OCI-LY1 (cell line): ENCODE data around the gene PTH1R.
"Not testable (repeated sequence)": the region's sequence is repeated elsewhere in the genome, so short reads cannot be mapped to it uniquely, and the experiment has no call there.

Experiments used
- H2AFZ ChIP-seq: fragments of 200-600 bp; sonication (generic), shearing (Covaris generic); 2 replicates; pipeline ENCODE4 v1.6.0; 2014; ENCODE audit warnings: antibody characterized with exemption, mild to moderate bottlenecking, low read length
- H3F3A ChIP-seq: fragments of 200-600 bp; sonication (generic), shearing (Covaris generic); 2 replicates; pipeline ENCODE4 v1.6.0; 2014; ENCODE audit warnings: mild to moderate bottlenecking, antibody characterized with exemption, low read length, moderate library complexity; ENCODE audit not compliant: insufficient read depth
- H3K27ac ChIP-seq: fragments of 200-600 bp; sonication (generic); 2 replicates; pipeline ENCODE4 v1.5.1; 2014; ENCODE audit warnings: low read length, mixed run types, mild to moderate bottlenecking, low read depth; ENCODE audit not compliant: poor library complexity, severe bottlenecking
- H3K27me3 ChIP-seq: fragments of 200-600 bp; sonication (generic); 2 replicates; pipeline ENCODE4 v1.6.0; 2014; ENCODE audit warnings: antibody characterized with exemption, mild to moderate bottlenecking, low read length, moderate library complexity; ENCODE audit not compliant: insufficient read depth
- H3K36me3 ChIP-seq: fragments of 200-600 bp; sonication (generic); 2 replicates; pipeline ENCODE4 v1.6.1; 2014; ENCODE audit warnings: mild to moderate bottlenecking, antibody characterized with exemption, low read length, moderate library complexity, mixed read lengths; ENCODE audit not compliant: insufficient read depth
- H3K4me1 ChIP-seq: fragments of 200-600 bp; sonication (generic); 2 replicates; pipeline ENCODE4 v1.5.1; 2014; ENCODE audit warnings: mild to moderate bottlenecking, low read length, moderate library complexity; ENCODE audit not compliant: insufficient read depth, severe bottlenecking
- H3K4me2 ChIP-seq: fragments of 200-600 bp; sonication (generic), shearing (Covaris generic); 2 replicates; pipeline ENCODE4 v1.6.1; 2014; ENCODE audit warnings: low read length
- H3K4me3 ChIP-seq: fragments of 200-600 bp; sonication (generic); 2 replicates; pipeline ENCODE4 v1.5.1; 2014; ENCODE audit warnings: low read length, low read depth, mild to moderate bottlenecking, mixed read lengths; ENCODE audit not compliant: poor library complexity, severe bottlenecking
- H3K79me2 ChIP-seq: fragments of 200-600 bp; shearing (Covaris generic); 2 replicates; pipeline ENCODE4 v1.6.1; 2016; ENCODE audit warnings: mixed run types, low read length, mixed read lengths; ENCODE audit not compliant: insufficient read depth
- H3K9ac ChIP-seq: fragments of 200-600 bp; sonication (generic), shearing (Covaris generic); 2 replicates; pipeline ENCODE4 v1.6.1; 2014; ENCODE audit warnings: mild to moderate bottlenecking, low read length, mixed read lengths
- H3K9me2 ChIP-seq: fragments of 200-600 bp; sonication (generic), shearing (Covaris generic); 2 replicates; pipeline ENCODE4 v1.6.1; 2014; ENCODE audit warnings: low read depth, mild to moderate bottlenecking, low read length, mixed read lengths
- H3K9me3 ChIP-seq: fragments of 200-600 bp; shearing (Covaris generic); 2 replicates; pipeline ENCODE4 v1.6.1; 2014; ENCODE audit warnings: low read length, mixed read lengths
- H4K20me1 ChIP-seq: fragments of 200-600 bp; sonication (generic), shearing (Covaris generic); 2 replicates; pipeline ENCODE4 v1.6.0; 2016; ENCODE audit warnings: mild to moderate bottlenecking, low read length; ENCODE audit not compliant: insufficient read depth
- CTCF ChIP-seq: fragments of 200-600 bp; sonication (generic), shearing (Covaris generic); IDR thresholded peaks from 2 replicates; pipeline ENCODE4 v1.5.1; 2017; ENCODE audit warnings: mild to moderate bottlenecking, antibody characterized with exemption, low read length, moderate library complexity, mixed read lengths
- EZH2 ChIP-seq: fragments of 200-600 bp; sonication (generic), shearing (Covaris generic); IDR thresholded peaks from 2 replicates; pipeline ENCODE4 v1.8.0; 2017; ENCODE audit warnings: borderline replicate concordance, mixed run types, mild to moderate bottlenecking, antibody characterized with exemption, low read length, moderate library complexity, mixed read lengths

The PTH1R gene

GRCh38 chr3:46909535-46910161, 32.1 kb downstream of the PTH1R start:
- H3F3A ChIP-seq: no peaks in the 10 kb centered on the region
- peaks cover 4% of the 10 kb centered on the region for H3K4me1 ChIP-seq
- no peak overlapping the region for H3K4me3 ChIP-seq
- peak; percentile 74 for TF ChIP-seq CTCF
- no peak for TF ChIP-seq EZH2
- no peaks in the 10 kb centered on the region for H3K9me2 ChIP-seq
- H2AFZ ChIP-seq: no peak overlapping the region
- no peaks in the 10 kb centered on the region for H3K27me3 ChIP-seq
- no peak overlapping the region for H3K27ac ChIP-seq
- H3K36me3 ChIP-seq: peaks cover 4% of the 10 kb centered on the region; the same call in 1 of the 2 replicates
- no peak overlapping the region for H3K9ac ChIP-seq
- no peaks in the 10 kb centered on the region for H3K79me2 ChIP-seq
- H4K20me1 ChIP-seq: no peaks in the 10 kb centered on the region
- peak overlapping the region; percentile 22; the same call in 1 of the 2 replicates for H3K4me2 ChIP-seq
- H3K9me3 ChIP-seq: no peaks in the 10 kb centered on the region

- no peak for TF ChIP-seq CTCF
- TF ChIP-seq EZH2: no peak
- Histone ChIP-seq H3K9me2 (no peaks in the 10 kb centered on the region), H3K4me3 (no peak overlapping the region), H3K4me1 (peaks cover 4% of the 10 kb centered on the region), H2AFZ (no peak overlapping the region), H3K27ac (no peak overlapping the region), H3F3A (no peaks in the 10 kb centered on the region), H3K4me2 (no peak overlapping the region), H3K27me3 (no peaks in the 10 kb centered on the region), H4K20me1 (no peaks in the 10 kb centered on the region), H3K9ac (no peak overlapping the region), H3K36me3 (peaks cover 4% of the 10 kb centered on the region; the same call in 1 of the 2 replicates), H3K9me3 (no peaks in the 10 kb centered on the region), H3K79me2 (no peaks in the 10 kb centered on the region)
Observed at GRCh38 chr3:46910166-46910760, 32.7 kb downstream of the PTH1R start.

- H3K9ac ChIP-seq, H4K20me1 ChIP-seq, H2AFZ ChIP-seq, H3K9me2 ChIP-seq, H3K79me2 ChIP-seq, H3K4me2 ChIP-seq, H3F3A ChIP-seq, H3K27ac ChIP-seq, H3K4me1 ChIP-seq, H3K9me3 ChIP-seq, H3K4me3 ChIP-seq, H3K27me3 ChIP-seq, H3K36me3 ChIP-seq: not testable (repeated sequence)
Observed at GRCh38 chr3:46910914-46911313, 33.4 kb downstream of the PTH1R start.

GRCh38 chr3:46912986-46913385, 35.5 kb downstream of the PTH1R start:
- H3K4me3 ChIP-seq: no peak overlapping the region
- H3K9me3 ChIP-seq: peaks cover 5% of the 10 kb centered on the region; the same call in 1 of the 2 replicates
- H3K9ac ChIP-seq: no peak overlapping the region
- TF ChIP-seq CTCF (no peak), EZH2 (no peak)
- H3F3A ChIP-seq: no peaks in the 10 kb centered on the region
- H3K36me3 ChIP-seq: peaks cover 20% of the 10 kb centered on the region
- H3K4me1 ChIP-seq: peaks cover 4% of the 10 kb centered on the region
- no peaks in the 10 kb centered on the region for H3K79me2 ChIP-seq
- no peak overlapping the region for H3K4me2 ChIP-seq
- H4K20me1 ChIP-seq: no peaks in the 10 kb centered on the region
- no peaks in the 10 kb centered on the region for H3K27me3 ChIP-seq
- H3K9me2 ChIP-seq: no peaks in the 10 kb centered on the region
- H3K27ac ChIP-seq: no peak overlapping the region
- no peak overlapping the region for H2AFZ ChIP-seq
